ENCODE data around the gene SPEF1.

The SPEF1 gene

DNA sequence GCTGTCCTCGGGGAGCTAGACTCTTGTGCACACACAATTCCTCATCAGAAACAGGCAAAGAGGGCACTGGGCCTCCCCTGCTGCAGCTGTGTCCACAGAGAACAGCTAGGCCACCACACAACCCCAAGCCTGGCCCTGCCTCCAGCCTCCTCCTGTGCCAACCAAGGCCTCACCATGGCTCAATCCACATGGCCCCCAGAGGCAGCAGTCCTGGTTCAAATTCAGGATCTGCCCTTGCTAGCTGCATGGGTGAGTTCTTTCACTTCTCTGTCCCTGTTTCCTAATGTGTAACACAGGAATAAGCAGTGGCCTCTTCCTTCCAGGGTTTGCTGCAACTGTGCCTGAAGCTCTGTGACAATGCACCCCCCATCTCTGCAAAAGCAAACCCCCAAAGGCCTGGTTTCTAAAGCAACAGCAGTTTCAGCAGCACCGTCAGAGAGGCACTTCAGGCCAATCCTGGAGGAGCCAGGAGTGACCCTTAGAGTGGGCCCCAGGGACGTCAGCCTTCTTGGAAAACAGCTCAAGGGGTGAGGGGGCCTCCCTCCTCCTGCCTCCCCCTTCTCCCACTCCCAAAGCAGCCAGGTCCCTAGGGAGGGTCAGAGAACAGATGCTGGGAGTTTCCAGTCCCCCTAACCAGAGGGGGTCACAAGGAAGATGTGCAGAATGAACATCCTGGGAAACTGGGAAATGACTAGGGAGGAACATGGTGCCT is 15.9 kb downstream of the SPEF1 start:
- DNase-seq, result no peak

GRCh38 chr20:3764659-3765058 is 16.6 kb downstream of the SPEF1 start:
- no peak for DNase-seq

DNA sequence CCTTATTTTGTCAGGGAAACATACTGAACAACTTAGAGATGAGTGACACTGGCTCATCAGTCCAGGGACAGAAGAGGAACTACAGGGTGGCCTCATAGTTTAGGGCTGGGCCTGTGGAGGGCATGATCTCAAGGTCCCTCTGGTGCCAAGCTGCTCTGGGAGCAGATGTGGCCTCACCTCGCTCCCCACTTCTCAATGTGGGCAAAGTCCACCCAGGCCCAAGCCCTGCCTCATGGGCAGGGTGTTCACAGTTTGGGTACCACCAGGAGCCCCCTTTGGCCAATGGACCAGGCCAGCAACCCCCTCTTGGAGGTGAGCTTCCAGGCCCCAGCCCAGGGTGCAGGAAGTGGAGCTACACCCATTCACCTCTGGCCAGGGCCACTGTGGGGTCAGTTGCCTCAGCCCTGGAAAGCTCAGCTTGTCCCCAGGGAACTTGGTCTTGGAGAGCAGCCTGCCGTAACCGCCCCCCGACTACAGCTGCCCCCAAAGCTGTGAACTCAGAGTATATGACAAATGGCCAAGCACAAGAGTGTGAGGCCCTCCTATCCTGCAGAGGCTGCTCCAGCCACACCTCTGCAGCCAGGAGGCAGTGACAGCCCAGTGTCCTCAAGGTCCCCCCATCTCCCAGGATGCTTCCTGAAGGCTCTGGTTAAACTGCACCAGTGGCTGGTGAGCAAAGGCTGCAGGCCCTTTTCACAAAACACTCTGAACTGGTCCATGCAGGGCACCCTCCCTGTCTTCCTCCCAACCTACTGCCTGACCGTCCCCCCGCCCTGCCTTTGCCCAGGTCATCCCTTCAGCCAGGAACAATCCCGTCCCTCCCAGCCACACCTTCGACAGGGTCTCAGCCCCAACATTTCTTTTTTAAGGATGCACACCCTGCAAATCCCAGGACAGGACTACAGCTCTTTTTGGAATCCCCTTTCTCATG is 17.3 kb downstream of the SPEF1 start:
- DNase-seq, result no peak

GRCh38 chr20:3760655-3761348 is 20.4 kb downstream of the SPEF1 start:
- no peak for DNase-seq

DNA sequence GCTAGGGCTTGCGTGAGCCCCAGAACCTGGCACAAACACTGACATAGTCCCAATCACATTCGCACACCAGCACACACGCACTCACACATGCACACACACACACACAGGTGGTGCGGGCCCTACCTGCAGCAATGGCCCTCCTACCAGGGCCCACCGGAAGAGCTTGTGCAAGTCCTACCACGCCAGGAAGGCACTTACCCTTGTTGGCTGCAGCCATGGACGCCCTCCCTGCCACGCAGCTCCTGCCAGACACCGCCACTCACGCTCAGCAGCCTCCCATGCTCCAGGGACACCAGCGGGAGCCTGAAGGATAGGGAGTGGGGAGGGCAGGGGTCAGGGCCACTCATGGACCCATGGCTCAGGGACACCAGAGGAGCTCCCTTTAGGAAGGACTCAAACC is 21.4 kb downstream of the SPEF1 start:
- DNase-seq, result no peak

- DNase-seq, result no peak
Observed at GRCh38 chr20:3759316-3759823, 21.9 kb downstream of the SPEF1 start.

DNA sequence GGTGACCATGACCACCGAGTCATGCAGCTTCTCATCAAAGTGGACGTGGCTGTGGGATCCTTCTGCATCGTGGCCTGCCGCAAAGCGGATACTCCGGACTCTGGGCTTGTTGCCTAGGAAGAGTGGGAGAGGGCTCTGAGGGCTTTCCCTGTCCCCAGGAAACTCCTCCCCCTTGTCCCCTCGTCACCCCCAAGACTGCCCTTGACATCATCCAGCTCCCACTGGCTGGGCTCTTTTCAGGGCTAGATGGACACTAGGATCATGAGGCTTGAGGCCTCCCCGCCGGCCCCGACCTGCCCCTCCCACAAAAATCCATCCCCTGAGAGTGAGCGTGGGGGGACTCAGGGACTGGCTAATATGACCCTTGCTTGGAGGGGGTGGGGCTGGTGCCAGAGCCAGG is 22.7 kb downstream of the SPEF1 start:
- DNase-seq, result no peak

DNA sequence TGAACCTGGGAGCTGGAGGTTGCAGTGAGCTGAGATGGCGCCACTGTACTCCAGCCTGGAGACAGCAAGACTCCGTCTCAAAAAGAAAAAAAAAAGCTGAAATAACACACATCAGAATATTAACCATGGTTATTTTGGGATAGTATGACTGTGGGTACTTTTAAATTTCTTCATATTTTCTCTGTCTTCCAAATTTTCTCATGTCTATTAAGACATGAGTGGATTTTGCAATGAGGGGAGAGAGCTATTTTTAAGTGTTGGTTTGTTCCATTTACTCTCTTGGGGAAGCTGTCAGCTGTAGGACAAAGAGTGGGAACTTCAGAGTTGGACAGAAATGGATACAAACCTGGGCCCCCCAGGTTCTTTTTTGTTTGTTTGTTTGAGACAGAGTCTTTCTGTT is 24.0 kb downstream of the SPEF1 start:
- DNase-seq, result no peak

DNA sequence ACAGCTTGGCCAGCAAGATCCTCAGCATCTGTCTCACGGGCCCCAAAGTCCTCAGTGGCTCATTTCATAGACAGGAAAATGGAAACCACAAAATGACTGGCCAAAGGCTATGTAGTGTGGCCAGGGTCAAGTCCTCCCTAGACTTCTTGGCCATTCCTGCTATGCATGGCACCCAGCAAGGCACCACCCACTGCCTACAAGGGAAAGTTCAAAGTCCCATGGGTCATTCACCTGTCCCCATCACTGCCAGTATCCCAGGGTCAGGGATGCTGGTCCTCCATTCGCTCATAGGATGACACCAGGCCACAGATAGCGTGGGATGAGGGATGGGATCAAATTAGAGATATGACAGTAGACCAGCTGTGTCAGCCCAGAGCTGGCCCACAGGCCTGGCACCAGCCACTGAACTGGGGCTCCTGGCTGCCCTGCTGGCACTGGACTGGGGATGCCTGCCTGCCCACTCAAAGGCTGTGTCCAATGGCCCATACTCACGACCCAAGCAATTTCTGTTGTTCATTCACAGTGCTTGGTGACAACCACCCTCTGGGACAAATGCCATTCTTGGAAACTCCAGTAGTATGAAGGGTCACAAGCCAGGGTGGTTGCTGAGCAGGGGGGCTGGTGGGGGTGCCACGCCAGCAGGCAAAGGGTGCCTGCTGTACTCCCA is 25.3 kb downstream of the SPEF1 start:
- no peak for DNase-seq

GRCh38 chr20:3755269-3755668 is 26.0 kb downstream of the SPEF1 start:
- DNase-seq, result no peak

- DNase-seq, result no peak
Observed at GRCh38 chr20:3754276-3754630, 27.0 kb downstream of the SPEF1 start.

GRCh38 chr20:3753501-3754275 is 27.6 kb downstream of the SPEF1 start:
- no peak for DNase-seq

DNA sequence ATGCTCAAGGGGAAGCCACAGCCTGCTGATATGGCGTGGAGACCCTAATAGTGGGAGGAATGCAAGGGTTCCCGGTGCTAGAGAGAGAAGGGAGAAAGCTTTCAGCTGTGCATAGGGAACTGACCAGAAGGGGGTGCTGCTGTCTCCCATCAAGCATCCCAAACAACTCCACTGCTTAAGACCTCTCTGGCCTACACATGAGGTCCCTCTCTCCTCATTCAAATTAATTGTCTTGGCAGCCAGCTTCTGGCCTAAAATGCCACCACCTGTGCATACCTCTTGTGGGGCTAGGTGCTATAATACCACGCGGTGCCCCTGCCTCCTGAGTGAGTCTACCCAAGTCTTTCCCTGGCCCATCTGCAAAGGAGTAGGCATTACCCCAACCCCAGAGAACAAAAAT is 28.1 kb downstream of the SPEF1 start:
- DNase-seq, result peak; percentile 68 to 75

DNA sequence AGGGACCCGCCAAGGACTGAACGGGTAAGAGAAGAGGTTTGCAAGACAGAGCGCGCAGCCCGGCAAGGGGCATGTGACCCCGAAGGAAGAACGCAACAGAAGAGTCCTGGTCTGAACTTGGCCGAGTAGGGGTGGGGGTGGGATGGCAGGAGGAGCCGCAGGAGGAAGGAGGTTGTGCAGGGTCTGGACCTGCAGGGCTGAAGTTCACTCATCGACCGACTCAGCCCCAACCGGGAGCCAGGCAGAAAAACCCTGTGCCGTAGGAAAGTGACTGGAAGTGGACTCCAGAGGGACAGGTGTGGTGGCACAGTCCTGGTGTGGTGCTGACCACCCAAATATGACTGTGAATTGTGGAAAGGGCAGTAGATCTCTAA is 28.9 kb downstream of the SPEF1 start:
- DNase-seq, result no peak

- peak; percentile 71 to 78 for DNase-seq
Observed at GRCh38 chr20:3751675-3752385, 29.4 kb downstream of the SPEF1 start.

GRCh38 chr20:3751305-3751674 is 30.0 kb downstream of the SPEF1 start:
- no peak for DNase-seq

- DNase-seq, result peak; percentile 44 to 57
Observed at GRCh38 chr20:3749689-3750531, 31.3 kb downstream of the SPEF1 start.

DNA sequence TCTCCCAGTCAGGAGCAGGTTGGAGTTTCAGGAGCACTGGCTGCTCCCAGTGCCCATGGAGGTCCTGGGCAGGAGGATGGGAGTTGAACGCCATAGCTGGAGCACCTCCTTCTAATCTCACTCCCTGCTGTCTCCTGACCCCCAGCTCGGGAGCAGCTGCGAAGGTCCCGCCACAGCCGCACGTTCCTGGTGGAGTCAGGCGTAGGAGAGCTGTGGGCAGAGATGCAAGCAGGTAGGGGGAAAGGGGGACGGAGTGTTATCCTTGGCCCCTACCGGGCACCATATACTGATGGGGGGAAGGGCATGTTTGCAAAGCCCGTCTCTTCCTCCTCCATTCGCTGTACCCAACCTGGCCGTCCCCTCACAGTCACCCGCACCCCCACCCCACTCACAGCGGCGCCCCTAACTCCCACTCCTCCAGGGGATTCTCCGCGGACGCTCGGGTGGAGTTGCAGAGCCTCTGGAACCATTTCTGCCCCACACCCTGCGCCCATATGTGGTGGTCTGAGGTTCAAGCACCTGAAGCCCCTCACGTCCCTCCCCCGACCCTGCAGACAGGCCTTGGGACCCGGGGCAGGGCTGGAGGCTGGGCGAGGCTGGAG is 32.1 kb downstream of the SPEF1 start:
- DNase-seq, result no peak

GRCh38 chr20:3748073-3748472 is 33.2 kb downstream of the SPEF1 start:
- no peak for DNase-seq

GRCh38 chr20:3747471-3747870 is 33.8 kb downstream of the SPEF1 start:
- DNase-seq, result no peak
